GM12878 (cell line): ENCODE data around the gene CPNE5.

Experiments
- CTCF ChIP-seq, 3 experiments: IDR thresholded peaks in 2 of 3; conservative IDR thresholded peaks in 1 of 3; 2 replicates each; pipeline ENCODE4 v1.5.1; 2011; ENCODE audit warnings: low read depth in 3 of 3, low read length in 3 of 3, mild to moderate bottlenecking in 3 of 3, control low read depth in 2 of 3, moderate library complexity in 2 of 3, inconsistent platforms in 1 of 3, mixed read lengths in 1 of 3; ENCODE audit not compliant: control insufficient read depth in 2 of 3, insufficient read depth in 1 of 3; ENCODE audit errors: extremely low read depth in 1 of 3
- ELK1 ChIP-seq: IDR thresholded peaks from 2 replicates; pipeline ENCODE4 v1.6.1; 2012; ENCODE audit warnings: low read depth, low read length, improper control_type of control experiment
- EP300 ChIP-seq, 2 experiments: fragments of 150-350 bp in 1 of 2; IDR thresholded peaks; 2 replicates each; pipeline ENCODE4 v1.6.1; 2011 to 2012; ENCODE audit warnings: low read depth in 2 of 2, low read length in 2 of 2, borderline replicate concordance in 1 of 2, improper control_type of control experiment in 1 of 2, inconsistent platforms in 1 of 2; ENCODE audit not compliant: control insufficient read depth in 1 of 2
- GABPA ChIP-seq: IDR thresholded peaks from 2 replicates; pipeline ENCODE4 v1.6.1; 2014; ENCODE audit warnings: antibody characterized with exemption, low read depth, mild to moderate bottlenecking, inconsistent platforms
- HDAC6 ChIP-seq: fragments of 200-600 bp; sonication (generic); IDR thresholded peaks from one replicate; pipeline ENCODE4 v1.8.0; 2017; ENCODE audit warnings: antibody characterized with exemption; ENCODE audit not compliant: unreplicated experiment
- HDGF ChIP-seq: fragments of 450-650 bp; IDR thresholded peaks from 2 replicates; pipeline ENCODE4 v1.6.1; 2016; ENCODE audit warnings: antibody characterized with exemption
- NR2F1 ChIP-seq: fragments of 450-650 bp; conservative IDR thresholded peaks from 2 replicates; pipeline ENCODE4 v1.6.1; 2017; ENCODE audit warnings: mild to moderate bottlenecking
- POLR2A ChIP-seq: IDR thresholded peaks from 2 replicates; pipeline ENCODE4 v1.6.1; 2011; ENCODE audit warnings: low read depth, mild to moderate bottlenecking, low read length
- POLR2AphosphoS5 ChIP-seq: IDR thresholded peaks from 2 replicates; pipeline ENCODE4 v1.6.1; 2011; ENCODE audit warnings: mild to moderate bottlenecking, low read length, inconsistent platforms
- RBBP5 ChIP-seq: fragments of 200-600 bp; sonication (generic); conservative IDR thresholded peaks from 2 replicates; pipeline ENCODE4 v1.6.1; 2016
- SIN3A ChIP-seq: IDR thresholded peaks from 2 replicates; pipeline ENCODE4 v1.6.1; 2012; ENCODE audit warnings: low read depth, low read length, improper control_type of control experiment
- USF2 ChIP-seq: IDR thresholded peaks from 2 replicates; pipeline ENCODE4 v1.6.1; 2011; ENCODE audit warnings: low read depth, low read length, improper control_type of control experiment, borderline replicate concordance
- ZBTB11 ChIP-seq: fragments of 450-650 bp; formaldehyde crosslinking; IDR thresholded peaks from 2 replicates; pipeline ENCODE4 v1.5.0; 2022; ENCODE audit warnings: mild to moderate bottlenecking, missing genetic modification characterization
- ZNF384 ChIP-seq: IDR thresholded peaks from 2 replicates; pipeline ENCODE4 v1.6.1; 2012; ENCODE audit warnings: low read depth, mild to moderate bottlenecking, low read length, improper control_type of control experiment, borderline replicate concordance

- TF ChIP-seq NR2F1 (no peak), CTCF (IDR thresholded peaks at IDR 0.05 in 2 of 3, conservative IDR thresholded peaks at IDR 0.05 in 1 of 3; ENCODE audit: control insufficient read depth in 2 of 3, extremely low read depth in 1 of 3, insufficient read depth in 1 of 3, low read depth in 3 of 3, low read length in 3 of 3) (peak in 2 of 3 experiments; percentile 8 to 15; a peak in 1 of 6 replicates), ZBTB11 (CRISPR knock-in tag) (no peak), USF2 (no peak), ELK1 (no peak), POLR2A (no peak), HDGF (no peak), RBBP5 (no peak), EP300 (IDR thresholded peaks at IDR 0.05; ENCODE audit: borderline replicate concordance in 1 of 2, control insufficient read depth in 1 of 2, low read depth in 2 of 2, low read length in 2 of 2) (no peak), ZNF384 (no peak), POLR2AphosphoS5 (no peak), HDAC6 (no peak), GABPA (no peak), SIN3A (no peak)
Observed at GRCh38 chr6:36836111-36837021, 2.9 kb downstream of the CPNE5 start.
